ENCODE measurements around the gene SLC28A2.
A peak's percentile ranks its signal among the peaks of the same experiment; 100 is the strongest.
"Not testable (repeated sequence)": the region's sequence is repeated elsewhere in the genome, so short reads cannot be mapped to it uniquely, and the experiment has no call there.

Gene SLC28A2

DNA sequence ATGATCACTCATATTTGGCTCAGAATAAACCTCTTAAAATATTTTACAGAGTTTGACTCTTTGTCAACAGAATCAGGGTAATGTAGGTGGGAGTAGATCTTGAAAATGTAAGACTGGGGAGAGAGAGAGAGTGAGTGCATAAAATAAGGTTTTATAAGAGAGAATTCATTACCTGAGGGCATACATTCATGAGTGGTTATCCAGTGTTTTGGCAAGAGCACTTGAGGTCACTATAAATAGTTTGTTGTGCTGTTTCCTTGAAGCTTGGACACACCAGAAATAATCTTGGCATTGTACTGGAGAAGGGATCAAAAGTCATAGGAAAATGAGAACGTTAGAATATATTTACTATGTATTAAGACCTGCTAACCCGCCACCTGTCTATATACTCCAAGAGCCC, 33.4 kb downstream of the SLC28A2 start:
- Mint-ChIP-seq H3K36me3 (ENCODE audit: low read depth) (no peaks in the 10 kb centered on the region), H3K9me3 (no peaks in the 10 kb centered on the region), H3K4me3 (no peak overlapping the region), H3K4me1 (ENCODE audit: low read depth) (no peaks in the 10 kb centered on the region), H3K27ac (no peak overlapping the region), H3K27me3 (peaks cover 26% of the 10 kb centered on the region)
- intact Hi-C loops (cut with micrococcal nuclease) = no loop called here

DNA sequence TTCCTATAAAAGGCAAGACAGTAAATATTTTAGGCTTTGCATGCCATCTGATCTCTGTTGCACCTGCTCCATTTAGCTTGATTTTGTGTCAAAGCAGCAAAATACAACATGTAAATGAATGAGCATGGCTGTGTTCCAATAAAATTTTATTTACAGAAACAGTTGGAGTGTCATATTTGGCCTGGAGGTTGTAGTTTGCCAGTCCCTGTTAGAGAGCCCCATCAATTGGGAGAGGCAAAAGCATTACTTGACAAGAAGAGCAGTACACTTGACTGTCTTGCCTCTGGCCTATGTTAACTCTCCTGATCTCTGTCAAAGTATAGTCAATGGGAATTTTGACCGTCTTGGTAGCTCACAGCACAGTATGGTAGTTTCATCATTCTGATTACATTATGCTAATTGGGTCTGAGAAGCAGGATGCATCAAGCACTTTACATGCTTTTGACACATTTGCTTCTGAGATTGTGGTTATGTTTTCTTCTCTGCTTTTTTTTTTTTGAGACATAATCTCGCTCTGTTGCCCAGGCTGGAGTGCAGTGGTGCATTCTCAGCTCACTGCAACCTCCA, 35.4 kb downstream of the SLC28A2 start:
- no peak overlapping the region for H3K4me3 Mint-ChIP-seq
- H3K27me3 Mint-ChIP-seq = peaks cover 21% of the 10 kb centered on the region
- no peak overlapping the region for H3K27ac Mint-ChIP-seq
- no peaks in the 10 kb centered on the region for H3K9me3 Mint-ChIP-seq
- intact Hi-C loops (cut with micrococcal nuclease) = no loop called here
- H3K4me1 Mint-ChIP-seq (ENCODE audit: low read depth) = no peaks in the 10 kb centered on the region
- no peaks in the 10 kb centered on the region for H3K36me3 Mint-ChIP-seq (ENCODE audit: low read depth)

DNA sequence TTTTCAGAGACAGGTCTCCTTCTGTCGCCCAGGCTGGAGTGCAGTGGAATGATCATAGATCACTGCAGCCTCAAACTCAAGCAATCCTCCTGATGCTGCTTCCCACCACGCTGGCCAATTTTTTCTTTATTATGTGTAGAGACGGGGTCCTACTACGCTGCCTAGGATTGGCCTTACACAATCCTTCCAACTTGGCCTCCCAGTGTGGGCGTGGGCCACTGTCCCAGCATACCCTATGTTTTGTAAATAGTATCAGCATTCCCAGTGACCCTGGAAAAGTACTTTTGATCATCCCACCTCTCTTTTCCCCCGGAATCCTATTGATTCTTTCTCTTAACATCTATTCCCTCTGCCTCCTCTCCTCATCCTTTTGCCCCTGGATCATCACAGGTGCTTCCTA, 36.9 kb downstream of the SLC28A2 start:
- Mint-ChIP-seq H3K27ac (no peak overlapping the region), H3K4me1 (ENCODE audit: low read depth) (no peaks in the 10 kb centered on the region), H3K9me3 (no peaks in the 10 kb centered on the region), H3K4me3 (no peak overlapping the region), H3K36me3 (ENCODE audit: low read depth) (no peaks in the 10 kb centered on the region), H3K27me3 (peaks cover 16% of the 10 kb centered on the region)
- intact Hi-C loops (cut with micrococcal nuclease) = no loop called here

DNA sequence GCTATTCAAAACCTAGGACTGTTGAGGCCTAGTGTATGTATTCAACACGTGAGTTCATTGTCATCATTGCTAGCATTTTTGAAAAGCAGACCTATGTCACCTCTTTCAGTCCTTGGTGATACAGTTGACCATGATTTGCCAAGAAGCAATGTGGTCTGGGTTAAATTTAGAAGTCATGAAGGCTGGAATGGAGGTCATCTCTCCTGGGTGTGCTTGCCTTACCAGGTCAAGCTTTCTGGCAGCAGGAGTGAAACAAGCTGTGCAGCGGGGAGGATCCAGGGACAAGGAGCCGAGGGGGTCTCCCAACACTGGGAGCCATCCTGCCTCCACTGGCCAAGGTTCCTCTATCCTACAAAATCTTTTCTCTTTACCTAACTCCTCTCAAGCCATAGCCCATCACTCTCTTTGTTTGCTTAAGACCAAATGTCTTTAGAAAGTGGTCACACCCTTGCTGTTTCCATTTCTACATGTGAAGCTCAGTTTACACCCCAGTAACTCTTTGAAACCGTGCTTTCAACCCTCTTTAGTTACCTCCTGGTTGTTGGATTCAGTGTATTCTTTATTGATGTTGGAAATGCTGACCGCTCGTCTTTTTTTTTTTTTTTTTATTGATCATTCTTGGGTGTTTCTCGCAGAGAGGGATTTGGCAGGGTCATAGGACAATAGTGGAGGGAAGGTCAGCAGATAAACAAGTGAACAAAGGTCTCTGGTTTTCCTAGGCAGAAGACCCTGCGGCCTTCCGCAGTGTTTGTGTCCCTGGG, 40.0 kb downstream of the SLC28A2 start:
- intact Hi-C loops (cut with micrococcal nuclease) = no loop called here
- H3K36me3 Mint-ChIP-seq (ENCODE audit: low read depth) = no peaks in the 10 kb centered on the region
- H3K27me3 Mint-ChIP-seq = peaks cover 6% of the 10 kb centered on the region
- H3K27ac Mint-ChIP-seq = no peak overlapping the region
- no peak overlapping the region for H3K4me3 Mint-ChIP-seq
- H3K9me3 Mint-ChIP-seq = peaks cover 11% of the 10 kb centered on the region
- H3K4me1 Mint-ChIP-seq (ENCODE audit: low read depth) = no peaks in the 10 kb centered on the region

DNA sequence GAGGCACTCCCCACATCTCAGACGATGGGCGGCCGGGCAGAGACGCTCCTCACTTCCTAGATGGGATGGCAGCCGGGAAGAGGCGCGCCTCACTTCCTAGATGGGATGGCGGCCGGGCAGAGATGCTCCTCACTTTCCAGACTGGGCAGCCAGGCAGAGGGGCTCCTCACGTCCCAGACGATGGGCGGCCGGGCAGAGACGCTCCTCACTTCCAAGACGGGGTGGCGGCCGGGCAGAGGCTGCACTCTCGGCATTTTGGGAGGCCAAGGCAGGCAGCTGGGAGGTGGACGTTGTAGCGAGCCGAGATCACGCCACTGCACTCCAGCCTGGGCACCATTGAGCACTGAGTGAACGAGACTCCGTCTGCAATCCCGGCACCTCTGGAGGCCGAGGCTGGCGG, 41.3 kb downstream of the SLC28A2 start:
- H3K27ac Mint-ChIP-seq; H3K4me1 Mint-ChIP-seq (ENCODE audit: low read depth); intact Hi-C loops (cut with micrococcal nuclease); H3K36me3 Mint-ChIP-seq (ENCODE audit: low read depth); H3K27me3 Mint-ChIP-seq; H3K4me3 Mint-ChIP-seq: not testable (repeated sequence)
- H3K9me3 Mint-ChIP-seq = peaks cover 24% of the 10 kb centered on the region

DNA sequence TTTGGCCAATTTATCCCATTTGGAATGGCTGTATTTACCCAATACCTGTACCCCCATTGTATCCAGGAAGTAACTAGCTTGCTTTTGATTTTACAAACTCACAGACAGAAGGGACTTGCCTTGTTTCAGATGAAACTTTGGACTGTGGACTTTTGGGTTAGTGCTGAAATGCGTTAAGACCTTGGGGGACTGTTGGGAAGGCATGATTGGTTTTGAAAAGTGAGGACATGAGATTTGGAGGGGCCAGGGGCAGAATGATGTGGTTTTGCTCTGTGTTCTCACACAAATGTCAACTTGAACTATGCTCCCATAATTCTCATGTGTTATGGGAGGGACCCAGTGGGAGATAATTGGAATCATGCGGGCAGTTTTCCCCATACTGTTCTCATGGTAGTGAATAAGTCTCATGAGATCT, 46.9 kb downstream of the SLC28A2 start:
- H3K27me3 Mint-ChIP-seq; H3K4me3 Mint-ChIP-seq; H3K27ac Mint-ChIP-seq; H3K4me1 Mint-ChIP-seq (ENCODE audit: low read depth); H3K36me3 Mint-ChIP-seq (ENCODE audit: low read depth); intact Hi-C loops (cut with micrococcal nuclease): not testable (repeated sequence)
- peaks cover 28% of the 10 kb centered on the region for H3K9me3 Mint-ChIP-seq

DNA sequence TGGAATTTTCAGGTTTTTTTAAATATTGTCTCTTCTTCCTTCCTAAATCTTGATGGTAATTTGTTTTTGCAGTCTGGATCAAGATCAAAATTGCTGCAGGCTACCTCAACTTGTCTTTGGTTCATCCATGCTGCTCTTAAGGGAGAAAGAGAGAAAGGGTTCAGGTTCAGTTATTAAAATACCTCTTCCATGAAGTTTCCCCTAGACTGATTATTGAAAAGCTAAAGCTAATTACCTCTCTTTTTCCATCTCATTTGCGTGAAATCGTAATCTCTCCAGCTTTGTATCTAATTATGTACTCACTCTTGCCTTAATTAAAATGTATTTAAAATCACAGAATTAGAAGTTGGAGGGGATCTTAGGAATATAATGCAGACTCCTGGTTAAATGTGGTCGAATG, 52.7 kb downstream of the SLC28A2 start:
- Mint-ChIP-seq H3K27me3 (peaks cover 27% of the 10 kb centered on the region), H3K9me3 (no peaks in the 10 kb centered on the region), H3K27ac (no peak overlapping the region), H3K4me3 (no peak overlapping the region), H3K36me3 (ENCODE audit: low read depth) (no peaks in the 10 kb centered on the region), H3K4me1 (ENCODE audit: low read depth) (peaks cover 13% of the 10 kb centered on the region)
- intact Hi-C loops (cut with micrococcal nuclease) = no loop called here

DNA sequence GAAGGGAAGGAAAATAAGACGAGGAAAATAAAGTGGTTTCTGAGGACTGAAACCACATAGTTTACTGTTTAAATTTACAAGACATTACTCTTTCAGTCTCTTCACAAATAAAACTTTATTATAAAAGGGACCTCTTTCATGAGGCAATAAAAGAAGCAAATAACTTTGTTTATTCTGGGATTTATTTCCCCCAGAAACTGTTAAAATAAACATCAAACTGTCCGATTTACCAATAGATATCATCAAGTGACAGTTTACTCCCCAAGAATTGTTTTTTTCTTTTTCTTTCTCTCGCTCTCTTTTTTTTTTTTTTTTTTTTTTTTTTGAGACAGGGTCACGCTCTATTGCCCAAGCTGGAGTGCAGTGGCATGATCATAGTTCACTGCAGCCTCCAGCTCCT, 54.1 kb downstream of the SLC28A2 start:
- H3K27me3 Mint-ChIP-seq = peaks cover 27% of the 10 kb centered on the region
- H3K9me3 Mint-ChIP-seq = no peaks in the 10 kb centered on the region
- peaks cover 13% of the 10 kb centered on the region for H3K4me1 Mint-ChIP-seq (ENCODE audit: low read depth)
- H3K36me3 Mint-ChIP-seq (ENCODE audit: low read depth) = no peaks in the 10 kb centered on the region
- intact Hi-C loops (cut with micrococcal nuclease) = no loop called here
- H3K4me3 Mint-ChIP-seq = no peak overlapping the region
- no peak overlapping the region for H3K27ac Mint-ChIP-seq

DNA sequence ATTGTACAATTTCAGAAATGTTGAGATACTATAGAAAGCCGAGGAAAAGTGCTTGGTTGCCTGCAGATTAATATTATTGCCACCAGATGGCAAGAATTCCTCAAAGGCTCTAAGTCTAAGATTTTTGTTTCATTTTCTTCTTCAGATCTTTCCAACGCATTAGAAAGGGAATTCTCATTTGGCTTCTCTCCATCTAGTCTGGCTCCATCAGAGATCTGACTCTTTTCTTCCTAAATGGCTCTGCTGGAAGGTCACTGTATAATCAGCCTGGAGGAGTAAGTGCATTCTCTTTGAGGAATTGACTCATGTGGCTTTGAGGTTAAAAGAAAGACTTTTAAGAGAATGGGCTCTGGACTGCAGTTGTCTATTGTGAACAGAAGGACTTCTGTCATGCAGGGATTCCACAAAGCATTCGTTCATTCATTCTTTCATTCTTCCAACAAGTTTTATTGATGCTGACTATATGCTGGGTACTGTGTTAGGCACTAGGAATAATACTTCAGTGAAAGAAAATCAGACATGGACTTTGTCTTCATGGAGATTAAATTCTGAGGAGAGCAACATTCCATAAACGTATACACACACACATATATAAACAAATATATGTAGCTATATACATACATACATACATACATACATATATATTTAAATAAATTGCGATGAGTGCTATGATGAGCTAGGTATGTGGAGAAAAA, 55.3 kb downstream of the SLC28A2 start:
- no peak overlapping the region for H3K27ac Mint-ChIP-seq
- H3K4me3 Mint-ChIP-seq = peak overlapping the region; percentile 51
- peaks cover 13% of the 10 kb centered on the region for H3K4me1 Mint-ChIP-seq (ENCODE audit: low read depth)
- H3K27me3 Mint-ChIP-seq = peaks cover 22% of the 10 kb centered on the region
- H3K9me3 Mint-ChIP-seq = no peaks in the 10 kb centered on the region
- intact Hi-C loops (cut with micrococcal nuclease) = loop anchor here (1.0 kb wide), 1 partner anchor 92 kb away; no protein-coding TSS in a partner anchor
- no peaks in the 10 kb centered on the region for H3K36me3 Mint-ChIP-seq (ENCODE audit: low read depth)

DNA sequence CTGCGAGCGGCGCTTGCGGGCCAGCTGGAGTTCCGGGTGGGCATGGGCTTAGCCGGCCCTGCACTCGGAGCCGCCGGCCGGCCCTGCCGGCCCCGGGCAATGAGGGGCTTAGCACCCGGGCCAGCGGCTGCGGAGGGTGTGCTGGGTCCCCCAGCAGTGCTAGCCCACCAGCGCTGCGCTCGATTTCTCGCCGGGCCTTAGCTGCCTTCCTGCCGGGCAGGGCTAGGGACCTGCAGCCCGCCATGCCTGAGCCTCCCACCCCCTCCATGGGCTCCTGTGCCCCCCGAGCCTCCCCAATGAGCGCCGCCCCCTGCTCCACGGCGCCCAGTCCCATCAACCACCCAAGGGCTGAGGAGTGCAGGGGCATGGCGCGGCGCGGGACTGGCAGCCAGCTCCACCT, 62.1 kb downstream of the SLC28A2 start:
- H3K9me3 Mint-ChIP-seq; H3K27ac Mint-ChIP-seq; H3K4me3 Mint-ChIP-seq; intact Hi-C loops (cut with micrococcal nuclease); H3K4me1 Mint-ChIP-seq (ENCODE audit: low read depth); H3K27me3 Mint-ChIP-seq; H3K36me3 Mint-ChIP-seq (ENCODE audit: low read depth): not testable (repeated sequence)

DNA sequence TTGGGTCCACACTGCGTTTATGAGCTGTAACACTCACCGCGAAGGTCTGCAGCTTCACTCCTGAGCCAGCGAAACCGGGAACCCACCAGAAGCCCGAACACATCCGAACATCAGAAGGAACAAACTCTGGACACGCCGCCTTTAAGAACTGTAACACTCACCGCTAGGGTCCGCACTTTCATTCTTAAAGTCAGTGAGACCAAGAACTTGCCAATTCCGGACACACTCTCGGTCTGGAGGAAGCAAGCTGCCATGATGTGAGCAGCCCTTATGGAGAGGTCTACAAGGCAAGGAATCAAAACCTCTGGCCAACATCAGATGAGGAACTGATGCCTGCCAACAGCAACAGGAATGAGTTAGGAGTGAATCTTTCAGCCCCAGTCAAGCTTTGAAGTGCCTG, 62.9 kb downstream of the SLC28A2 start:
- Mint-ChIP-seq H3K4me1 (ENCODE audit: low read depth) (peaks cover 5% of the 10 kb centered on the region), H3K27me3 (peaks cover 3% of the 10 kb centered on the region), H3K27ac (no peak overlapping the region), H3K36me3 (ENCODE audit: low read depth) (no peaks in the 10 kb centered on the region), H3K9me3 (no peaks in the 10 kb centered on the region), H3K4me3 (no peak overlapping the region)
- intact Hi-C loops (cut with micrococcal nuclease) = no loop called here

DNA sequence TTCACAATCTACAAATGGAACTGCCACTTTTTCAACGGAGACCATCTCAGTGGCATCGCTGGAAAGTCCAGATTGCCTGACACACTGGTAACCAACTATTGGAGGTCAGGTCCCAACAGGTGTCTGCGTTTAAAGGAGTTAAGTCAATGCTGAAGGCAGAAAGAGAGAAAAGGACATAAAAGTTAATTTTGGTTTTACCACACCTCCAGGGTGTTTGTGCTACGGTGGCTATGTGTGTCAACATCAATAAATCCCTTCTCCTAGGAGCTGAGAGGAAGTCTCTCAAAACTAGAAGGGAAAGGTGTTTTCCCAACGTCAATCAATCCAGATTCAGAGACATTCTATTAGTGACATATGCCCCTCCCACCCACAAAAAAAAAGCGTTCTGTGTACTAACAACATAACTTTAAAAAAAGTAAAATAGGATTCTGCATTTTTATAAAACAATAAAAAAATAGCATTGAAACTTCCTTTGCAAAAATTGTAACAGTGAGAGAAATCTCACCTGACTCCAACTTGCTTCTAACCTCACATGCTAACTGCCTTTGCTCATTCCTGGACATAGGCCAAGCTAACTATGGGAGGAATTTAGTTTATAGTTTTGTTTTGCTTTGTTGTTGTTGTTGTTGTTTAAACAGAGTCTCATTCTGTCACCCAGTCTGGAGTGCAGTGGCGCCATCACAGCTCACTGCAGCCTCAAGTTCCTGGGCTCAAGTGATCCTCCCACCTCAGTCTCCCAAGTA, 67.6 kb downstream of the SLC28A2 start:
- H3K27ac Mint-ChIP-seq = no peak overlapping the region
- H3K36me3 Mint-ChIP-seq (ENCODE audit: low read depth) = no peaks in the 10 kb centered on the region
- no peak overlapping the region for H3K4me3 Mint-ChIP-seq
- intact Hi-C loops (cut with micrococcal nuclease) = no loop called here
- peaks cover 9% of the 10 kb centered on the region for H3K27me3 Mint-ChIP-seq
- peaks cover 5% of the 10 kb centered on the region for H3K4me1 Mint-ChIP-seq (ENCODE audit: low read depth)
- no peaks in the 10 kb centered on the region for H3K9me3 Mint-ChIP-seq

DNA sequence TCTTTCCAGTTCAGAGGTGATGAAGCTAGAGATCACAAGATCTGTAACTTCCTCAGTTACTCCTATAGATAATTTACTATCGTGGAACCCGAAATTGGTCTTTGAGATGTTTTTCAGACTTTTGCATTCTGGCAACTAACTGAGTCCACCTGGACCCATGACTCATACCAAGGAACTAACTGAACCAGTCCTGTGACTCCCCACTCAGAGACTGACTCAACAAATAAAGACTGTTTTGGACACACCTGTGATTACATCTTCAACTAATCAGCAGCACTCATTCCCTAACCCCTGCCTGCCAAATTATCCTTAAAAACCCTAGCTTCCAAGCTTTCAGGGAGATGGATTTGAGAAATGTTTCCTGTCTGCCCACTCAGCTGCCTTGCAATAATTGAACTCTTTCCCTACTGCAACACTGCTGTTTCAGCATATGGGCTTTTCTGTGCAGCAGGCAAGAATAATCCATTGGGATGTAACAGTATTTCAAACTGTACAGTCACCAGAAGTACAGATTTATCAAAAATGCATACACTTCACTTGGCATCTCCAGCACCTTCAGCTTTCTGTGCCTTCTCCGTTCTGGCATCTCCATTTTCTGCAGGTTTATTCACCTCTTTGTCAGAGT, 68.7 kb downstream of the SLC28A2 start:
- intact Hi-C loops (cut with micrococcal nuclease) = no loop called here
- Mint-ChIP-seq H3K4me1 (ENCODE audit: low read depth) (no peaks in the 10 kb centered on the region), H3K27ac (no peak overlapping the region), H3K27me3 (peaks cover 9% of the 10 kb centered on the region), H3K9me3 (no peaks in the 10 kb centered on the region), H3K4me3 (no peak overlapping the region), H3K36me3 (ENCODE audit: low read depth) (no peaks in the 10 kb centered on the region)

DNA sequence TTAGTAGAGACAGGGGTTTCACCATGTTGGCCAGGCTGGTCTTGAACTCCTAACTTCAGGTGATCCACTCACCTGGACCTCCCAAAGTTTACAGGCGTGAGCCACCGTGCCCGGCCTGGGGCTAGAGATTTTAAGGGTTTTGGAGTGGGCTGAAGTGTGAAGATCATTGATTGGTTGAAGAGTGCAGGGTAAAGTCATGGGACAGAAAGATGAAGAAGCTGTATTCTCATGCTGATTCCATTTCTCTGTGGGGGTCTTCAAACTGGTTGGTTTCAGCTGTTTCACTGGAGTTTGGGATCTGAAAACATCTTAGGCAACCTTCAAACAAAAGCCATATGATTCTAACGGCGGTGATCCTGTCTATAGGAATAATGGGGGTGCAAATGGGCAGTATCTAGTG, 74.2 kb downstream of the SLC28A2 start:
- Mint-ChIP-seq H3K9me3 (no peaks in the 10 kb centered on the region), H3K4me3 (no peak overlapping the region), H3K27ac (no peak overlapping the region), H3K4me1 (ENCODE audit: low read depth) (no peaks in the 10 kb centered on the region), H3K36me3 (ENCODE audit: low read depth) (no peaks in the 10 kb centered on the region), H3K27me3 (peaks cover 10% of the 10 kb centered on the region)
- intact Hi-C loops (cut with micrococcal nuclease) = no loop called here

Data from dendritic cell treated with granulocyte-macrophage colony-stimulating factor and Interleukin-4, amounts not matched to agents 40 ng/mL and 50 ng/mL, for 4 days (primary cell).